UCSD-AML1 (cell line): ENCODE measurements around the gene SLC25A36.

Experiments
- DNase-seq: peaks from one replicate; lab custom pipeline; 2025; ENCODE audit not compliant: unreplicated experiment; lab: John Stamatoyannopoulos, UW

SLC25A36 gene

GRCh38 chr3:140941434-140942220, at the start of gene SLC25A36:
Gene SLC25A36, plus strand, starts transcription at chr3:140941836. Its CDS starts 219 bp downstream, at chr3:140942055.
- DNase-seq, result peak; percentile 96

DNA sequence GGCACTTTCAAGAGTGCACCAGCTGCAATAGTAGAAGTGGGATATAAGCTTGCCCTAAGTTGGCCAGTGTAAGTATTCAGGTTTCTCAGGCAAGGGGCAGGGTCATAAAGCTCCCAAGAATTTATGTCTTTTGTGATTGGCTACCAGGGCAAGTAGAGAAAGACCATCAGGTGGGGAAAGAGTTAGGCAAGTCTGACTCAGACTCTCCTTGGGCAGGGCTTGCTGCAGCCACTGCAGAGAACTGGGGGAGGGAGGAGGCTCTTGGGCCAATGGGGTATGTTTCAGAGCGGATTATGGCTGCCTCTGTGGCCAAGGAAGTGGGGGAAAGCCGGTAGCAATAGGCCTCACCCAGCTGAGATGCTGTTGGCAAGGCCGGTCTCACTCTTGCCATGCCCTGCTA, 44.6 kb upstream of the SLC25A36 start:
- DNase-seq, result no peak

DNA sequence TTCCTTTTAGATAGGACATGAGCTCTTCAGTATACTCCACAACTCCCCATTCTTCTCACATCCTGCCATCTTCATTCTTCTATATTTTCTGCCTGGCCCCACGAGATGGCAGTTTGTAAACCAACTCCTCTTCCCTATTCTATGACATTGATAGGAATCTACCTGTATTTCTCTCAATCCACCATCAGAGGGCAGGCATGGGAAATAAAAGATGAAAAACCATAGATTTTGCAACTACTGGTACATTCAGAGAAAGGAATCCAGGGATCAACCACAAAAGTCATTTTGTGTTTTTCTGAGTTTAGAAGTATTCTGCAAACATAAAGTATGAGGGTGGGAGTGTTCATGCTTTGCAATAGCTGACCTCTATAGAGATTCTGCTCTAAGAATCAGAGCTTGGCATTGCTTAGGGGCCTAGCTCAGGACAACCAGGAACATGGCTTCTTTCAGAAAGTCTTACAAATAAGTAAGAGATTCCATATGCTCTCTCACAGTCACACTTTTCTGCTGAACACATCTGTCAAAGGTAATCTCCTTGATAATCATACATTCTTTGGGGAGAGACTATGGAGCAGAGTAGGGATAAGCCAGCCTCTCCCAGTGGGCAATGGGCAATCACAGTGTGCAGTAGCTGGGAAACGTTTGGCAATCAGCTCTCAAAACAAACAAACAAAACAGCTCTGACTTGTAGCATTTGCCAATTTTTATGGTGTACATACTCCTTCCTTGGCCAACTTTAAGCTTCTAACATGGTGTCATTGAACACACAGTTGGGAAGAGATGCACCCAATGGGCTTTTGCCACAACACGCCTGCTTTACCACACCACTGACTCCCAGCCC, 43.1 kb upstream of the SLC25A36 start:
- DNase-seq, result no peak

- no peak for DNase-seq
Observed at GRCh38 chr3:140899363-140899762, 42.3 kb upstream of the SLC25A36 start.

GRCh38 chr3:140902791-140903190, 38.8 kb upstream of the SLC25A36 start:
- no peak for DNase-seq

DNA sequence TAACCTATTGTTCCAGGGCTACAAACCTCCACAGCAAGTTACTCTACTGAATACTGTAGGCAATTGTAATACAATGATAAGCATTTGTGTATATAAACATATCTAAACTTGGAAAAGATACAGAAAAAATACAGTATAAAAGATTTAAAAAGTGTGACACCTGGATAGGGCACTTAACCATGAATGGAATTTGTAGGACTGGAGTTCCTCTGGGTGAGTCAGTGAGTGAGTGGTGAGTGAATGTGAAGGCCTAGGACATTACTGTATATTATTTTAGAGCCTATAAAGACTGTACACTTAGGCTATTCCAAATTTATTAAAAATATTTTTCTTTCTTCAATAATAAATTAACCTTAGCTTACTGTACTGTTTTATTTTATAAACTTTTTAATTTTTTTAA, 38.4 kb upstream of the SLC25A36 start:
- DNase-seq, result no peak

DNA sequence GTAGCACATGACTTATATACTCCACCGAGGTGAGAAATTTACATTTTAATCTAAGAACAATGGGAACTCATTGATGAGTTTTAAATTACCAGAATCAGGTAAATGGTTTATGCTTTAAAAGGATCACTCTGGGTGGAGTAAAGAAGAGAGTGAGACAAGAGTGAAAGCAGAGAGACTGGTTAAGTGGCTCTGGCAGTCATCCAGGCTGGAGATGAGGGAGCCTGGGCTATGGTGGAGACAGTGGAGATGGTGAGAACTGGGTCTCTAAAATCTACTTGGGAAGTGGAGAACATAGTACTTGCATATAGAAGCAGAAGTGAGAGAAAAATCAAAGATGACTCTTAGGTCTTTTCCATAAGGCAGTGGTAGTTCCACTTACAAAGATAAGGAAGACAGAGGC, 37.1 kb upstream of the SLC25A36 start:
- no peak for DNase-seq

- DNase-seq, result no peak
Observed at GRCh38 chr3:140905559-140905958, 36.1 kb upstream of the SLC25A36 start.

DNA sequence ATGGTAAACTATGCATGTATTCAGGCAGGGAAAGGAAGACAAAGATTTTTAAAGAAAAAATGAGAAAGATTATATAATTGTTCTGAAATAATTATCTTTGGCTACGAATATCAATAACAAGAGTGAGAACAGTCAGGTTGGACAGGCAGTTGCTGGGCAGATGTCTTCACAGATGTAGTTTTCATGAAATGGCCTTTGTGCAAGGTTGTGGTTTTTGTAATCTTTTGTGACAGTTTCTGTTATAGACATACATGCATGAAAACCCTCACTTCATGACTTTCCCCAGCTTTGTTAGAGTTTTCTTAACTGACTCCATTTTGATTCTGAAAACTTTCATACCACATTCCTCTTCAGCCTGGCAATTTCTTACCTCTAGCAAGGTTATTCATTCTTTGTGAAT, 34.9 kb upstream of the SLC25A36 start:
- no peak for DNase-seq

DNA sequence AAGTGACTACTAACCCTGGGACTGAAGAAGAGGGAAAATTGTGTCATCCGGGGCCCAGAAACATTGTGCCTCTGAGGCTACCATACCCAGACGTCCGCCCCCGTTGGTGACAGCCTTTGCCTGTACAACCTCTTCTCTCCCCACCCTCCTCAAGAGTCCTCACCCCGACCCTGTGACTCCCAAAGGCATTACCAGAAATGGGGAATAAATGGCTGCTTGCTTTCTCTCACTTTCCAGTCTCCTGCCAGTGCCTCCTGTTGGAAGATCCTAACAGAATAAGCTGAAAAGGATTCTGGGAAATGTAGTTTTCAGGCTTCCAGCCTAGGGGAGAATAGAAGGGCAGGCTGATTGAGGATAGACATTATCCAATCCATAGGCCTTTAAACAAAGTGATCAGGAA, 30.8 kb upstream of the SLC25A36 start:
- DNase-seq, result no peak

DNA sequence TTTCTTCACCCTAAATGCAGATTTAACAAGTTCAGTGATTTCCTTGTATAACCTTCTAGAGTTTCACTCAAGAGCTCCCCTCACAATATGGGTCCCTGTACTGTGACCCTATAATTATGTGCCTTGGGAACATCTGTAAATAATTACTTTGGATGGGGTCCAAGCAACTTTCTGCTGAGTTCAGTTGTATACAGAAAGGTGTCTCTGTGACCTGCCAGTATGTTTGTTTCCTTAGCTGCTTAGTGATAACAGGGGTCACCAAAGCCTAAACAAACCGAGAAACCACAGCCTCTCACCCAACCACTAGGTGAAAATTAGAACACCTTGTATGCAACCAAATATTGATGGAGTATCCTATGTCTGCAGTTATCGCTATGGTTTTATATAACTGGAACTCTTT, 29.8 kb upstream of the SLC25A36 start:
- DNase-seq, result no peak

GRCh38 chr3:140913728-140914127, 27.9 kb upstream of the SLC25A36 start:
- DNase-seq, result no peak

GRCh38 chr3:140914384-140914945, 27.2 kb upstream of the SLC25A36 start:
- no peak for DNase-seq

- no peak for DNase-seq
Observed at GRCh38 chr3:140916603-140917002, 25.0 kb upstream of the SLC25A36 start.

DNA sequence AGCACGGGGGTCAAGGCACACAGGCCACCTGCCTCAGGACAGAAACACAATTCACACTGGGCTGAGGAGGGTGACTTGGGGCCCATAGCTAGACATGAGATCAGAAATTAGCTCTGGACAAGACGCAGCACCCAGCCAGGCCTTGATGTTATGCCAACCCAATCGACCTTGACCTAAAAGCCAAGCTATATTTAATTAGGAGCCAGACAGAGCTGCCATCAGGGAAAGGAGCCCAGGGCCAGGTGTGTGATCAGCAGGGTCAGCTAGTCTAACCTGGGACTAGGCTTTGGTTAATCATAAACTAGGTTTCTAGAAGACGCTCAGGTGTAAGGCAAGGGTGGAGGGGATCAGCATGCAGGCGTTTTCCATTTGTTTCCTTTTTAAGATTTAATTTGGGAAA, 23.9 kb upstream of the SLC25A36 start:
- no peak for DNase-seq

GRCh38 chr3:140920029-140920428, 21.6 kb upstream of the SLC25A36 start:
- no peak for DNase-seq

- no peak for DNase-seq
Observed at GRCh38 chr3:140922634-140923033, 19.0 kb upstream of the SLC25A36 start.

- no peak for DNase-seq
Observed at GRCh38 chr3:140924097-140924873, 17.4 kb upstream of the SLC25A36 start.

DNA sequence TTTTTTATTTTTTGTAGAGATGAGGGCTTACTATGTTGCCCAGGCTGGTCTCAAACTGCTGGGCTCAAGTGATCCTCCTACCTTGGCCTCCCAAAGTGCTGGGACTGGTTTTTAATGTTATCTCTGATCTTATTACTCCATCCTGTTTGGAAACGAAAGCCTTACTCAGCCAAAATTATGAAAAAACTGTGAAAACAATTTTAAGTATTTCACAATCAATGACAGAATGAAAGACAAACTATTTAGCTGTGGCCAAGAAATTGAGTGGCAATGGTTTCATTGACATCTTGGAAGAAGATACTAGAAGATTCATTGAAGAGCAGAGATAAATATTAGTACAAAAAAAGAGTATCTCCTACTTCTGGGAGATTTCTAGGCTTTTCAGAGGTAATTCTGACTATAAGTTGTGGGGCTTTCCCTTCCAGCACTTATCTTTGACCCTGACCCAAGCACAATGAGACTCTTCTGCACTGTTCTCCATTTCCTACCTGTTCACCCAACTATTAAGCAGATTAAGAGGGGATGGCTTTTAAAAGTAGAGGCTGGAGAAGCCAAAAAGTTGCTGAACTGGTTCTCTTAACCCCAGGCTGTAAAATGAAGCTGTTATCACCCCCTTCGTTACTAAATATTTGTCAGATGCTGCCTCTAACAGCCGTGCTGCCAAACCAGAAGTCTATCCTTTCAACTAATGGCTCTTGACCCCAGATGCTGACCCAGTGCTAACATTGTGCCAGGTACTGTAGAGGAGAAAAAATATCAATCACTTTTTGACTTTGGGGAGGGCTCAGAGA, 14.2 kb upstream of the SLC25A36 start:
- no peak for DNase-seq

- no peak for DNase-seq
Observed at GRCh38 chr3:140929446-140929845, 12.2 kb upstream of the SLC25A36 start.
